GM12875 (cell line): ENCODE measurements around the gene DNAJC16.
"Not testable (repeated sequence)": the region's sequence is repeated elsewhere in the genome, so short reads cannot be mapped to it uniquely, and the experiment has no call there.

Source experiments
- H3K4me3 ChIP-seq: one replicate; pipeline ENCODE4 v1.5.1; 2011; ENCODE audit warnings: low read depth, low read length, control low read depth
- CTCF ChIP-seq: IDR thresholded peaks from 2 replicates; pipeline ENCODE4 v1.5.1; 2011; ENCODE audit warnings: low read depth, mild to moderate bottlenecking, control low read depth, inconsistent platforms, low read length, moderate library complexity, borderline replicate concordance; ENCODE audit not compliant: insufficient read depth

DNAJC16 gene

GRCh38 chr1:15509586-15509985 is 17.1 kb upstream of the DNAJC16 start:
- no peak for TF ChIP-seq CTCF
- no peak overlapping the region for H3K4me3 ChIP-seq

DNA sequence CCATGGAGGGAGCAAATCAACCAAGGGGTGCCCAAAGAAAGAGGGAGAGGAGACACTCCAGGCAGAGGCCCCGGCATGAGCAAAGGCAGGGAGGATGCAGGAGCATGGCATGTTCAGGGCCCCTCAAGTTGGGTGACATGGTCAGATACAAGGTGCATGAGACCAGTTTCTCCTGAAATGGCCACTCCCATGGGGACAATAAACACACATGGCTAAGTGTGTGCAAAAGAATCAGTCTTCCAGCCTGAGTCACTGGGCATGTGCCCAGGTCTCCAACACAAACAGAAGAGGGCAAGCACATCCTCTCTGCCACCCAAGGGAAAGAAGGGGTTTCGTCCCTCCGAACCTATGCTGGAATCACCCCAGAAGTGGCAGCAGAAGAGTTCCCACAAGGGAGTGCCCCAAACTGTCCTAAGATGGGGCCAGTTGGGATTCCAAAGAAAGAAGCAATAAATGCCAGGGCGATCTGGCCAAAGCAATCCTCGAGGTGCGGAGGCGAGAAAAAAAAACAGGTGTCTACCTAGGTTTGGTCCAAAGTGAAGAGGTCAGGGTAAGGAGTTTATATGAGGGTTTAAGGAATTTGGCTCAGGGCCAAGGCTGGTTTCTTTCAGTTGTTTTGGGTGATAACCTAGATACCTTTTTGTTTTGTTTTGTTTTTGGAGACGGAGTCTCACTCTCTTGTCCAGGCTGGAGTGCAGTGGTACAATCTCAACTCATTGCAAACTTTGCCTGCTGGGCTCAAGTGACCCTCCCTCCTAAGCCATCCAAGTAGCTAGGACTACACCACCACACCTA is 15.8 kb upstream of the DNAJC16 start:
- H3K4me3 ChIP-seq: no peak overlapping the region
- TF ChIP-seq CTCF: no peak

- TF ChIP-seq CTCF: no peak
Observed at GRCh38 chr1:15513192-15513591, 13.5 kb upstream of the DNAJC16 start.

GRCh38 chr1:15513919-15514318 is 12.7 kb upstream of the DNAJC16 start:
- no peak for TF ChIP-seq CTCF
- no peak overlapping the region for H3K4me3 ChIP-seq

More at GRCh38 chr1:15513192-15513591, 13.5 kb upstream of the DNAJC16 start:
- no peak overlapping the region for H3K4me3 ChIP-seq

GRCh38 chr1:15514557-15514956 is 12.1 kb upstream of the DNAJC16 start:
- not testable (repeated sequence) for H3K4me3 ChIP-seq

DNA sequence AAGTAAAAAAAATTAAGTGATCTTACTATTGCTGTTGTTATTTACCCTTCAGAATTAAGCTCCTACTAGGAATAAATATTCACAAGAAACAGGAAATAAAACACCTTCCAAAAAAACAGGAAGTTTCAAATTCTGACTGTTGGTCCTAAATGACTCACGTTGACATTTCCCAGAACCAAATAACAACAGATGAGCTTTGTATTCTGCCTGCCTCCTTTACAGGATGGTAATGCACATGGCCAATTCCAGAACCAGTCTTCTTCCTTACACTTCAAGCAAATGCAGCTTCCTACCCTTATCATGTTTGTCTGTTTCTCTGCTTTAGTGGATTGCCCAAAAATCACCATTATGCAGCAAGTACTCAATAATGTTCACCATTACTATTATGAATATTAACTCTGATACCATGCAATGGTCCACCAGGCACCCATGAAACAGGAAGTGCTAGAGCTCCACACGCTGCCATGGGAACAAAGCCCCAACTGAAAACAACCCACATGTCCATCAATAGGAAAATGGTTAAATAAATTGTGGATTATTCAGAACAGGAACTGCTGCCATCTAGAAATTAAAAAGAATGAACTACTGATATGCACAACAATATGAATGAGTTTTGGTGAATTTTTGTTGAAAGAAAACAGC is 11.5 kb upstream of the DNAJC16 start:
- no peak overlapping the region for H3K4me3 ChIP-seq
- TF ChIP-seq CTCF: no peak

DNA sequence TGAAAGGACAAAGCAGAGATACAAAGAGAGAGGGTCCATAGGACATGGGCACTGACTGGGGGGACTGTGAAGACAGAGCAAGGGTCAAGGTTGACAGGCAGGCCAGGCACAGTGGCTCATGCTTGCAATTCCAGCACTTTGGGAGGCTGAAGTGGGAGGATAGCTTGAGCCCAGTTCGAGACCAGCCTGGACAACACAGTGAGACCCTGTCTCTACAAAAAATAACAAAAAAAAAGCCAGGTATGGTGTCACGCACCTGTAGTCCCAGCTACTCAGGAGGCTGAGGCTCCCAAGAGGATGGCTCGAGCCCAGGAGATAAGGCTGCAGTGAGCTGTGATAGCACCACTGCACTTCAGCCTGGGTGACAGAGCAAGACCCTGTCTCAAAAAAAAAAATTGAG is 7.0 kb upstream of the DNAJC16 start:
- TF ChIP-seq CTCF: no peak
- H3K4me3 ChIP-seq: no peak overlapping the region

DNA sequence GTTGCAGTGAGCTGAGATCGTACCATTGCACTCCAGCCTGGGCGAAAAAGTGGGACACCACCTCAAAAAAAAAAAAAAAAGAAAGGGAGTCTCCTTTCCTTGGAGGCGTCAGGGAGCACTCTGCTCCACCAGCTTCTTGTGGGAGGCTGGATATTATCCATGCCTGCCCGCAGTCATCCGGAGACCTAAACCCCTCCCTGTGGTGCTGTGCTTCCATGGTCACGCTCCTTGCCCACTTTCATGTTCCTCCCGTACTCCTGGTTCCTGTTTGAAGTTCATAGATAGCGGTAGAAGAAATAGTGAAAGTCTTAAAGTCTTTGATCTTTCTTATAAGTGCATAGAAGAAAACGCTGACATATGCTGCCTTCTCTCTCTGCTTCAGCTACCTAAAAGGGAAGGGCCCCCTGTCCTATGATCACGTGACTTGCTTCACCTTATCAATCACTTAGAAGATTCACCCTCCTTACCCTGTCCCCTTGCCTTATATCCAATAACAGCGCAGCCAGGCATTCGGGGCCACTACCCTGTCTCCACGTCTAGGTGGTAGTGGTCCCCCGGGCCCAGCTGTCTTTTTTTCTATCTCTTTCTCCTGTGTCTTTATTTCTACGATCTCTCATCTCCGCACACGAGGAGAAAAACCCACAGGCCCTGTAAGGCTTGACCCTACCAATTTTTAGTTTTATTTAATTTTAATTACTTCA is 5.3 kb upstream of the DNAJC16 start:
- H3K4me3 ChIP-seq: not testable (repeated sequence)
